Measurements from ENCODE around the gene PRELID2.

PRELID2 gene

DNA sequence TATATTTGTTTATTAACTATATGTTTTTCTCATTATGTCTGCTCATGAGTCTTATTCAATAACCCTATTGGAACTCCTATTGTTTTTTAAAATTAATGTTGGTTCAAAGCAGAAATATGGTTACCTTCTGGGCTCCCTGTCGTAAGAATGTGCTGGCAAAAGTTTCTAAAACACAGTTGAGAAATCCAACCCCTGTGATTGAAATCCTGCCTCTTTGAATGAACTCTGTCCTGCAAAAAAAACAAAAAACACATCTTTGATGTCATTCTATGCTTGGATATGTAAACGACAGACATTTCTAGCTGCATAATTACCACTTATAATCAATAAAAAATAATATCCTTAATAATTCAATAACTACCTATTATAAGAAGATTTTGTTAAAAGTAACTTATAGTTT is 38.8 kb downstream of the PRELID2 start:
- no peaks in the 10 kb centered on the region for H3K27me3 ChIP-seq (ENCODE audit: insufficient read depth, poor library complexity, severe bottlenecking)
- TF ChIP-seq, protein P1, sequence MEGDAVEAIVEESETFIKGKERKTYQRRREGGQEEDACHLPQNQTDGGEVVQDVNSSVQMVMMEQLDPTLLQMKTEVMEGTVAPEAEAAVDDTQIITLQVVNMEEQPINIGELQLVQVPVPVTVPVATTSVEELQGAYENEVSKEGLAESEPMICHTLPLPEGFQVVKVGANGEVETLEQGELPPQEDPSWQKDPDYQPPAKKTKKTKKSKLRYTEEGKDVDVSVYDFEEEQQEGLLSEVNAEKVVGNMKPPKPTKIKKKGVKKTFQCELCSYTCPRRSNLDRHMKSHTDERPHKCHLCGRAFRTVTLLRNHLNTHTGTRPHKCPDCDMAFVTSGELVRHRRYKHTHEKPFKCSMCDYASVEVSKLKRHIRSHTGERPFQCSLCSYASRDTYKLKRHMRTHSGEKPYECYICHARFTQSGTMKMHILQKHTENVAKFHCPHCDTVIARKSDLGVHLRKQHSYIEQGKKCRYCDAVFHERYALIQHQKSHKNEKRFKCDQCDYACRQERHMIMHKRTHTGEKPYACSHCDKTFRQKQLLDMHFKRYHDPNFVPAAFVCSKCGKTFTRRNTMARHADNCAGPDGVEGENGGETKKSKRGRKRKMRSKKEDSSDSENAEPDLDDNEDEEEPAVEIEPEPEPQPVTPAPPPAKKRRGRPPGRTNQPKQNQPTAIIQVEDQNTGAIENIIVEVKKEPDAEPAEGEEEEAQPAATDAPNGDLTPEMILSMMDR (IDR thresholded peaks at IDR 0.05; ENCODE audit: poor library complexity, severe bottlenecking), result no peak
- H3K9me3 ChIP-seq (ENCODE audit: severe bottlenecking), result no peaks in the 10 kb centered on the region
- no peak overlapping the region for H3K4me3 ChIP-seq (ENCODE audit: severe bottlenecking)
- peaks cover 9% of the 10 kb centered on the region for H3K36me3 ChIP-seq (ENCODE audit: low read depth)
- H3K4me1 ChIP-seq (ENCODE audit: insufficient read depth, poor library complexity, severe bottlenecking), result peaks cover 6% of the 10 kb centered on the region
- H3K27ac ChIP-seq (ENCODE audit: poor library complexity, severe bottlenecking), result no peak overlapping the region
- ATAC-seq (ENCODE audit: low read depth), result no peak
- DNase-seq (ENCODE audit: low spot score), result no peak

DNA sequence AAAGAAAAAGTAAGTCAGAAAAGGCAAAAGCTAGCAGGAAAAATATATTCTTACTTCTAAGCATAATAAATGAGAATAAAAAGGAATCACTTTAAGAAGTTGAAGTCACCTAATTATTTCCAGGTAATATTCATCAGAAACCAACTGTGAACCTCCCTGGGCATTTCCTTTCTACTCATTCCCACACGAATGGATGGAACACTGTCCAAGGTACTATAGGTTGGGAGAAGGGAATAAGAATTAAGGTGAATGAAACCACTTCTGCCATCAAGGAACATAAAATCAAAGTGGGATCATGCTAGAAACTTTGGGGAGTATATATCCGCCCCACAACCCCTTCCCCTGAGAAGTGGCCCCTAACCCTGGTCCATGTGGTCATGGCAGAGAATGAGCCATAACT is 41.6 kb downstream of the PRELID2 start:
- Histone ChIP-seq H3K27ac (ENCODE audit: poor library complexity, severe bottlenecking) (no peak overlapping the region), H3K4me3 (ENCODE audit: severe bottlenecking) (no peak overlapping the region), H3K27me3 (ENCODE audit: insufficient read depth, poor library complexity, severe bottlenecking) (no peaks in the 10 kb centered on the region), H3K9me3 (ENCODE audit: severe bottlenecking) (no peaks in the 10 kb centered on the region), H3K4me1 (ENCODE audit: insufficient read depth, poor library complexity, severe bottlenecking) (no peaks in the 10 kb centered on the region), H3K36me3 (ENCODE audit: low read depth) (peaks cover 9% of the 10 kb centered on the region)
- TF ChIP-seq, protein P1 (IDR thresholded peaks at IDR 0.05; ENCODE audit: poor library complexity, severe bottlenecking), result no peak
- DNase-seq (ENCODE audit: low spot score) (no peak), ATAC-seq (ENCODE audit: low read depth) (no peak)

DNA sequence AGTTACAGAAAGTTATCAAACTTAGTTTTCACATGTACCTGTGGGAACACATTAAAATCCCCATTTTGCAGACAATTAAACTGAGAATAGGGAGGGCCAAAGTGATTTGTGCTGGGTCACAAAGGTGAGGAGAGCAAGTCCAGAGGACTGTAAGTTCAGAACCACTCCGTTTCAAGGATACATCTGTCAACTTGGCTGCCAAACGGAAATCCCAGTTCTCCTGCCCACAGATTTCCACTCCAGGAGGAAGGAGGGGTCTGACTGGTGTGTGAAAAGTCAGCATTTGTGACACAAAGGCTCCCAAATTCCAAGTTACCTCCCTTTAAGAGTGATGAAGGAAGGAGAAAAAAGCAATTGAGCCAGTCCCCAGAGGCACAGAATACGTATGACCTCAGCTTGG is 42.3 kb downstream of the PRELID2 start:
- H3K9me3 ChIP-seq (ENCODE audit: severe bottlenecking), result no peaks in the 10 kb centered on the region
- H3K27me3 ChIP-seq (ENCODE audit: insufficient read depth, poor library complexity, severe bottlenecking), result no peaks in the 10 kb centered on the region
- ATAC-seq (ENCODE audit: low read depth) (no peak), DNase-seq (ENCODE audit: low spot score) (no peak)
- H3K4me1 ChIP-seq (ENCODE audit: insufficient read depth, poor library complexity, severe bottlenecking), result no peaks in the 10 kb centered on the region
- peaks cover 9% of the 10 kb centered on the region for H3K36me3 ChIP-seq (ENCODE audit: low read depth)
- TF ChIP-seq, protein P1 (IDR thresholded peaks at IDR 0.05; ENCODE audit: poor library complexity, severe bottlenecking), result no peak
- H3K4me3 ChIP-seq (ENCODE audit: severe bottlenecking), result no peak overlapping the region
- no peak overlapping the region for H3K27ac ChIP-seq (ENCODE audit: poor library complexity, severe bottlenecking)

DNA sequence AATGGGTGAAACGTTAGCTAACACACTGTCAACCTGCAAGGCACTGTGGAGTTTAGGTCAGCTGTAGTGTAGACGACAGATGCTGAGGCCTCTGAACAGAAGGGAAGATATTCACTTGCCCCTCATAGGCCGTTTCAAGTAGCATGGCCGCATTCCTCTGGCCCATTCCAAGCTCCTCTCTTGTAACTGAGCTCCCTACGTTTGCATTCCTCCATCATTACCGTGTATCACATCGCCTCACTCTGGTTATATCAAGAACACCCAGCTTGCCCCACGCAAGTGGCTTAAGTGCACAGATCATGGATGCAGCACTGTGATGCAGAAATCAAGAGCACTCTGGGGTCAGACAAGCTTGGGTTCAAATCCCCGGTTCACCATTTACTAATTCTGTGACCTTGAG is 43.3 kb downstream of the PRELID2 start:
- Histone ChIP-seq H3K4me3 (ENCODE audit: severe bottlenecking) (no peak overlapping the region), H3K27me3 (ENCODE audit: insufficient read depth, poor library complexity, severe bottlenecking) (no peaks in the 10 kb centered on the region), H3K4me1 (ENCODE audit: insufficient read depth, poor library complexity, severe bottlenecking) (no peaks in the 10 kb centered on the region), H3K36me3 (ENCODE audit: low read depth) (peaks cover 9% of the 10 kb centered on the region), H3K9me3 (ENCODE audit: severe bottlenecking) (no peaks in the 10 kb centered on the region), H3K27ac (ENCODE audit: poor library complexity, severe bottlenecking) (no peak overlapping the region)
- TF ChIP-seq, protein P1 (IDR thresholded peaks at IDR 0.05; ENCODE audit: poor library complexity, severe bottlenecking), result no peak
- no peak for DNase-seq (ENCODE audit: low spot score)
- ATAC-seq (ENCODE audit: low read depth), result no peak

DNA sequence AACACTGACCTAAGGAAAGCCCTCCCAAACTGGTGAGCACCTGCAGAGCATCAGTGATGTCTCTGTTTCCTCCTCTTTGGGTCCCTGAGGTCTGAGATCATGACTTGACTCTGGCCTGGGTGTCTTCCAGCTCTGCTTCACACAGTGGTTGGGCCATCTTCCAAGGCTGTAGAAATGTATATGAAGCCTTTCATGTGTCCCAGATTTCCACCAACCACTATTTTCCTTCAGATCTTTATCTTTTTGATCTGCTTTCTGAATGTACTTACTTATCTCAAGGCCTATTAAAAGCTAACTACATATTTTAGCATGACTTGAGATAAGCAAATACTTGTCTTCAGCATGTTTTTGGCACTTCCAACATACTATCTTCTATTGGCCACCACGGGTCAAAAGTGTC is 47.1 kb downstream of the PRELID2 start:
- no peak for ATAC-seq (ENCODE audit: low read depth)
- H3K4me3 ChIP-seq (ENCODE audit: severe bottlenecking), result no peak overlapping the region
- no peaks in the 10 kb centered on the region for H3K36me3 ChIP-seq (ENCODE audit: low read depth)
- no peaks in the 10 kb centered on the region for H3K9me3 ChIP-seq (ENCODE audit: severe bottlenecking)
- no peaks in the 10 kb centered on the region for H3K4me1 ChIP-seq (ENCODE audit: insufficient read depth, poor library complexity, severe bottlenecking)
- no peak for DNase-seq (ENCODE audit: low spot score)
- TF ChIP-seq, protein P1 (IDR thresholded peaks at IDR 0.05; ENCODE audit: poor library complexity, severe bottlenecking), result no peak
- no peaks in the 10 kb centered on the region for H3K27me3 ChIP-seq (ENCODE audit: insufficient read depth, poor library complexity, severe bottlenecking)
- H3K27ac ChIP-seq (ENCODE audit: poor library complexity, severe bottlenecking), result no peak overlapping the region
